ENCODE data around the gene DDX54. TPM values are rescaled to one million over a fixed set of nuclear protein-coding genes. Genes with fewer than 3 reads are reported as not detected.

The DDX54 gene
- total RNA-seq, 1 donor from 2014 or later: 49.1 TPM

- DNase-seq (ENCODE audit: low read depth, low spot score): no peak
These were observed 10.3 kb upstream of the DDX54 start for GRCh38 chr12:113195598-113195997.

- DNase-seq (ENCODE audit: low read depth, low spot score): no peak
These were observed 9.7 kb upstream of the DDX54 start for GRCh38 chr12:113194971-113195391.

- DNase-seq (ENCODE audit: low read depth, low spot score): no peak
These were observed 5.9 kb upstream of the DDX54 start for GRCh38 chr12:113191227-113191626.

GRCh38 chr12:113190761-113191160, 5.5 kb upstream of the DDX54 start:
- DNase-seq (ENCODE audit: low read depth, low spot score): no peak

- no peak for DNase-seq (ENCODE audit: low read depth, low spot score)
These were observed 4.1 kb upstream of the DDX54 start for GRCh38 chr12:113189361-113189760.

- no peak for DNase-seq (ENCODE audit: low read depth, low spot score)
These were observed 1.5 kb upstream of the DDX54 start for GRCh38 chr12:113186666-113187325.

- no peak for DNase-seq (ENCODE audit: low read depth, low spot score)
These were observed 721 bp upstream of the DDX54 start for GRCh38 chr12:113186033-113186365.

- peak; percentile 56 for DNase-seq (ENCODE audit: low read depth, low spot score)
These were observed 438 bp downstream of the DDX54 start for GRCh38 chr12:113184900-113185179.

- DNase-seq (ENCODE audit: low read depth, low spot score): no peak
These were observed 979 bp downstream of the DDX54 start for GRCh38 chr12:113184098-113184899.

GRCh38 chr12:113183030-113183589, 2.2 kb downstream of the DDX54 start:
- no peak for DNase-seq (ENCODE audit: low read depth, low spot score)

- no peak for DNase-seq (ENCODE audit: low read depth, low spot score)
These were observed 3.3 kb downstream of the DDX54 start for GRCh38 chr12:113181975-113182374.

GRCh38 chr12:113180333-113180732, 4.9 kb downstream of the DDX54 start:
- DNase-seq (ENCODE audit: low read depth, low spot score): no peak

- no peak for DNase-seq (ENCODE audit: low read depth, low spot score)
These were observed 6.3 kb downstream of the DDX54 start for GRCh38 chr12:113179023-113179422.

- no peak for DNase-seq (ENCODE audit: low read depth, low spot score)
These were observed 10.6 kb downstream of the DDX54 start for GRCh38 chr12:113174461-113175384.

- DNase-seq (ENCODE audit: low read depth, low spot score): no peak
These were observed 12.1 kb downstream of the DDX54 start for GRCh38 chr12:113173081-113173698.

GRCh38 chr12:113172185-113172584, 13.1 kb downstream of the DDX54 start:
- DNase-seq (ENCODE audit: low read depth, low spot score): no peak

- DNase-seq (ENCODE audit: low read depth, low spot score): no peak
These were observed 13.7 kb downstream of the DDX54 start for GRCh38 chr12:113171543-113171942.

GRCh38 chr12:113170926-113171325, 14.4 kb downstream of the DDX54 start:
- no peak for DNase-seq (ENCODE audit: low read depth, low spot score)

GRCh38 chr12:113170457-113170856, 14.8 kb downstream of the DDX54 start:
- no peak for DNase-seq (ENCODE audit: low read depth, low spot score)

GRCh38 chr12:113169697-113170096, 15.6 kb downstream of the DDX54 start:
- no peak for DNase-seq (ENCODE audit: low read depth, low spot score)

- DNase-seq (ENCODE audit: low read depth, low spot score): no peak
These were observed 17.4 kb downstream of the DDX54 start for GRCh38 chr12:113167868-113168267.
